ENCODE data around the gene KCNH4. TPM values are rescaled to one million over a fixed set of nuclear protein-coding genes. Genes with fewer than 3 reads are reported as not detected.

KCNH4 gene
- polyA plus RNA-seq, 1 donor from 2014 or later, result 0.56 TPM

DNA sequence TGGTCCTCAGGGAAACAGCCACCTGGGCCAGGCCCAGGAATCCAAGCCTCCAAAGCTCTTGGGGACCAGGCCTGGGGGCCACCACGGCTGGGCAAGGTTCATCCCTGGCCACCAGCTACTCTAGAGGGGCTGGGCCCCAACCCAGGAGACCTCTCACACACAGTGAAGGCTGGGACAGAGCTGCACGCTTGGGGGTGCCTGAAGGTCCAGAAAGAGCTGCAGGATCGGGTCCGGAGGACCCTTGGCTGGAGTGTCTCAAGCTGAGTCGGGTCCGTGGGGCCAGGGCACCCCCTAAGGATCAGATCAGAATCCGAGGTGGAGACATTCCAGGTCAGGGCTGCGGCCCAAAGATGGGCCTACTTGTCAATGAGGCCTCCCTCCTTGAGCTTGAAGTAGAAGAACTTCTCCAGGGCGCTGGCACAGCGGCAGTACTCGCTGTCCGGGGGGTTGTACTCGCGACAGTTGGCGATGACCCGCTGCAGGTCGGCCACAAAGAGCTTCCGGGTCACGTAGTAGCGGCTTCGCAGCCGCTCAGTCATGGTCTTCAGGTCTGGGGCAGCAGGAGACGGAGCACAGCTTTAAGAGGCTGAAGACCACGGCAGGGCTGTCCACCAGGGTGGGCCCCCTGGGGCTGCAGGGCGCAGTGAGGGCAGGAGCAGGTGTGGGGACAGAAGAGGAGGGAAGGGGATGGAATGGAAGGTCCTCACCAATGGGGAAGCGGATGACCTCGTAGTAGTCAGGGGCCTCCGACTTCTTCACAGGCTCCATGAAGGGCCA, 67.5 kb downstream of the KCNH4 start:
- H2AFZ ChIP-seq (ENCODE audit: low read depth, low read length), result no peak overlapping the region
- H3K4me3 ChIP-seq (ENCODE audit: low read length), result no peak overlapping the region
- no peak overlapping the region for H3K27ac ChIP-seq (ENCODE audit: low read length)
- no peaks in the 10 kb centered on the region for H3K9me2 ChIP-seq (ENCODE audit: insufficient read depth, low read length)
- H3K4me2 ChIP-seq (ENCODE audit: low read length), result no peak overlapping the region
- no peaks in the 10 kb centered on the region for H3K27me3 ChIP-seq (ENCODE audit: insufficient read depth, low read depth, low read length)
- no peak overlapping the region for H3K9ac ChIP-seq (ENCODE audit: low read length)
- no peaks in the 10 kb centered on the region for H4K20me1 ChIP-seq (ENCODE audit: insufficient read depth)
- H3F3A ChIP-seq (ENCODE audit: insufficient read depth, low read length, poor library complexity, severe bottlenecking), result no peaks in the 10 kb centered on the region
- TF ChIP-seq SMC3 (conservative IDR thresholded peaks at IDR 0.05; ENCODE audit: poor library complexity) (no peak), EZH2 (IDR thresholded peaks at IDR 0.05; ENCODE audit: borderline replicate concordance, insufficient read depth, low read length, poor library complexity, severe bottlenecking) (no peak), RAD21 (conservative IDR thresholded peaks at IDR 0.05) (no peak)
- TF ChIP-seq, protein P1, sequence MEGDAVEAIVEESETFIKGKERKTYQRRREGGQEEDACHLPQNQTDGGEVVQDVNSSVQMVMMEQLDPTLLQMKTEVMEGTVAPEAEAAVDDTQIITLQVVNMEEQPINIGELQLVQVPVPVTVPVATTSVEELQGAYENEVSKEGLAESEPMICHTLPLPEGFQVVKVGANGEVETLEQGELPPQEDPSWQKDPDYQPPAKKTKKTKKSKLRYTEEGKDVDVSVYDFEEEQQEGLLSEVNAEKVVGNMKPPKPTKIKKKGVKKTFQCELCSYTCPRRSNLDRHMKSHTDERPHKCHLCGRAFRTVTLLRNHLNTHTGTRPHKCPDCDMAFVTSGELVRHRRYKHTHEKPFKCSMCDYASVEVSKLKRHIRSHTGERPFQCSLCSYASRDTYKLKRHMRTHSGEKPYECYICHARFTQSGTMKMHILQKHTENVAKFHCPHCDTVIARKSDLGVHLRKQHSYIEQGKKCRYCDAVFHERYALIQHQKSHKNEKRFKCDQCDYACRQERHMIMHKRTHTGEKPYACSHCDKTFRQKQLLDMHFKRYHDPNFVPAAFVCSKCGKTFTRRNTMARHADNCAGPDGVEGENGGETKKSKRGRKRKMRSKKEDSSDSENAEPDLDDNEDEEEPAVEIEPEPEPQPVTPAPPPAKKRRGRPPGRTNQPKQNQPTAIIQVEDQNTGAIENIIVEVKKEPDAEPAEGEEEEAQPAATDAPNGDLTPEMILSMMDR (IDR thresholded peaks at IDR 0.05; ENCODE audit: poor library complexity, severe bottlenecking), result no peak
- TF ChIP-seq, protein P2, sequence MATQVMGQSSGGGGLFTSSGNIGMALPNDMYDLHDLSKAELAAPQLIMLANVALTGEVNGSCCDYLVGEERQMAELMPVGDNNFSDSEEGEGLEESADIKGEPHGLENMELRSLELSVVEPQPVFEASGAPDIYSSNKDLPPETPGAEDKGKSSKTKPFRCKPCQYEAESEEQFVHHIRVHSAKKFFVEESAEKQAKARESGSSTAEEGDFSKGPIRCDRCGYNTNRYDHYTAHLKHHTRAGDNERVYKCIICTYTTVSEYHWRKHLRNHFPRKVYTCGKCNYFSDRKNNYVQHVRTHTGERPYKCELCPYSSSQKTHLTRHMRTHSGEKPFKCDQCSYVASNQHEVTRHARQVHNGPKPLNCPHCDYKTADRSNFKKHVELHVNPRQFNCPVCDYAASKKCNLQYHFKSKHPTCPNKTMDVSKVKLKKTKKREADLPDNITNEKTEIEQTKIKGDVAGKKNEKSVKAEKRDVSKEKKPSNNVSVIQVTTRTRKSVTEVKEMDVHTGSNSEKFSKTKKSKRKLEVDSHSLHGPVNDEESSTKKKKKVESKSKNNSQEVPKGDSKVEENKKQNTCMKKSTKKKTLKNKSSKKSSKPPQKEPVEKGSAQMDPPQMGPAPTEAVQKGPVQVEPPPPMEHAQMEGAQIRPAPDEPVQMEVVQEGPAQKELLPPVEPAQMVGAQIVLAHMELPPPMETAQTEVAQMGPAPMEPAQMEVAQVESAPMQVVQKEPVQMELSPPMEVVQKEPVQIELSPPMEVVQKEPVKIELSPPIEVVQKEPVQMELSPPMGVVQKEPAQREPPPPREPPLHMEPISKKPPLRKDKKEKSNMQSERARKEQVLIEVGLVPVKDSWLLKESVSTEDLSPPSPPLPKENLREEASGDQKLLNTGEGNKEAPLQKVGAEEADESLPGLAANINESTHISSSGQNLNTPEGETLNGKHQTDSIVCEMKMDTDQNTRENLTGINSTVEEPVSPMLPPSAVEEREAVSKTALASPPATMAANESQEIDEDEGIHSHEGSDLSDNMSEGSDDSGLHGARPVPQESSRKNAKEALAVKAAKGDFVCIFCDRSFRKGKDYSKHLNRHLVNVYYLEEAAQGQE (IDR thresholded peaks at IDR 0.05; ENCODE audit: borderline replicate concordance), result no peak
- H3K36me3 ChIP-seq (ENCODE audit: insufficient read depth, low read length), result no peaks in the 10 kb centered on the region
- no peaks in the 10 kb centered on the region for H3K9me3 ChIP-seq (ENCODE audit: low read length)
- no peaks in the 10 kb centered on the region for H3K79me2 ChIP-seq (replicated peaks; ENCODE audit: insufficient read depth, low read length)

DNA sequence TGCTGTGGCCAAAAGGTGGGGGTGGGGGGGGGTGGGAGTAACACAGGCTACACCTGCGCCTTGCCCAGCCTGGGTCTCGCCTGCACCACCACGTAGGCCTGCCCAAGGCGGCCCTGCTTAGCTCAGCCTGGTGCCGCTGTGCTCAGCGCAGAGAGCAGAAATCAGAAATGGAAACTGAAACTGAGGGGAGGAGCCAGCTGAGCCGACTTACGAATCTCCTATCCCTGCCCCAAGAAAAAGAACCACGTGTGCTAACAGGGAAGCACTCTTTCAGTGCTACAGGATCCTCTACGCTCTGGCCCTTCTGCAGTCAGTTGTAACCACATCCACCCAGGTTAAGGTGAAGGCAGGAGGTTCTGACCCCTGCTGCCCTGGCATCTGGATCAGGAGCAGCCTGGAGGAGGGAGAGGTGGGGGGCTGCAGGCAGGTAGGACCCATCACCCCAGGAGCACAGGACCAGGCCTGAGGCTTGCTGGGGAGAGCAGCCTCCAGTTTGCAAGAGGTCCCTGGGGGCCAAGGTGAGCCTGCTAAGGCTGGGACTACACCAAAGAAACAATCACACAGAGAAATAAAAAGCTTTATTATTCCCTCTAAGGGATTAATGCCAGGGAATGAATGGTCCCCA, 68.3 kb downstream of the KCNH4 start, which contains the start of gene DHX58:
DHX58 (minus strand) TSS at position 163 of the 625 bp plus-strand sequence. CDS start 822 bp downstream, outside the sequence.
- Histone ChIP-seq H3K9ac (ENCODE audit: low read length) (no peak within 1 kb of the TSS), H3K27me3 (ENCODE audit: insufficient read depth, low read depth, low read length) (no peaks in the 10 kb centered on the region), H2AFZ (ENCODE audit: low read depth, low read length) (no peak within 1 kb of the TSS), H3K79me2 (replicated peaks; ENCODE audit: insufficient read depth, low read length) (no peaks in the 10 kb centered on the region), H3K4me2 (ENCODE audit: low read length) (no peak within 1 kb of the TSS), H3K9me2 (ENCODE audit: insufficient read depth, low read length) (no peaks in the 10 kb centered on the region), H4K20me1 (ENCODE audit: insufficient read depth) (no peaks in the 10 kb centered on the region), H3F3A (ENCODE audit: insufficient read depth, low read length, poor library complexity, severe bottlenecking) (no peaks in the 10 kb centered on the region), H3K27ac (ENCODE audit: low read length) (no peak within 1 kb of the TSS), H3K36me3 (ENCODE audit: insufficient read depth, low read length) (no peaks in the 10 kb centered on the region), H3K9me3 (ENCODE audit: low read length) (no peaks in the 10 kb centered on the region), H3K4me3 (ENCODE audit: low read length) (no peak within 1 kb of the TSS)
- no peak for TF ChIP-seq RAD21 (conservative IDR thresholded peaks at IDR 0.05)
- no peak for TF ChIP-seq EP300 (conservative IDR thresholded peaks at IDR 0.05; ENCODE audit: poor library complexity, severe bottlenecking)
- TF ChIP-seq EZH2 (IDR thresholded peaks at IDR 0.05; ENCODE audit: borderline replicate concordance, insufficient read depth, low read length, poor library complexity, severe bottlenecking), result no peak
- TF ChIP-seq TAF1 (IDR thresholded peaks at IDR 0.05; ENCODE audit: low read depth), result no peak
- TF ChIP-seq, protein P2 (IDR thresholded peaks at IDR 0.05; ENCODE audit: borderline replicate concordance), result no peak
- TF ChIP-seq MXI1 (conservative IDR thresholded peaks at IDR 0.05; ENCODE audit: poor library complexity, severe bottlenecking), result no peak
- no peak for TF ChIP-seq SMC3 (conservative IDR thresholded peaks at IDR 0.05; ENCODE audit: poor library complexity)
- TF ChIP-seq, protein P1 (IDR thresholded peaks at IDR 0.05; ENCODE audit: poor library complexity, severe bottlenecking), result no peak
- no peak for TF ChIP-seq POLR2AphosphoS5 (IDR thresholded peaks at IDR 0.05)

All from neural cell (in vitro differentiated cells).